Adipose tissue (tissue), 3 donors: Measurements from ENCODE around the gene OPN4. TPM values are rescaled to one million over a fixed set of nuclear protein-coding genes. Genes with fewer than 3 reads are reported as not detected.

Experiments used
- H3K27ac ChIP-seq: one replicate; pipeline ENCODE4 v1.5.1; 2013; ENCODE audit warnings: low read depth, low read length
- WGBS, 3 donors: extraction: QIAGEN DNeasy Blood & Tissue Kit; methylation state at CpG; one replicate each; pipeline ENCODE4 v1.1.7; 2013; 5-methylcytosine and 5-hydroxymethylcytosine counted together
- polyA plus RNA-seq, 3 donors: library from polyadenylated mRNA; stranded (reverse); fragments of 200-250 nt; gene quantifications; one replicate each; pipeline ENCODE4 v1.2.3, GENCODE V29; 2013
- donor health status: healthy with polysubstance abuse.
- donor health status: Bipolar disorder and iron deficiency.
- donor health status: healthy.

The OPN4 gene
- polyA plus RNA-seq, 3 donors, result 0.02 to 0.34 (median 0.18) TPM

- no peak overlapping the region for H3K27ac ChIP-seq
- 85 to 91% (median 88%) methylated on average over 8 of the region's 8 CpGs for WGBS, 3 donors
These were observed 53.9 kb downstream of the OPN4 start for GRCh38 chr10:86708068-86708782.

- H3K27ac ChIP-seq, result no peak overlapping the region
- WGBS, 3 donors, result 67 to 78% (median 68%) methylated on average over 5 of the region's 5 CpGs
These were observed 54.5 kb downstream of the OPN4 start for GRCh38 chr10:86708783-86709380.

DNA sequence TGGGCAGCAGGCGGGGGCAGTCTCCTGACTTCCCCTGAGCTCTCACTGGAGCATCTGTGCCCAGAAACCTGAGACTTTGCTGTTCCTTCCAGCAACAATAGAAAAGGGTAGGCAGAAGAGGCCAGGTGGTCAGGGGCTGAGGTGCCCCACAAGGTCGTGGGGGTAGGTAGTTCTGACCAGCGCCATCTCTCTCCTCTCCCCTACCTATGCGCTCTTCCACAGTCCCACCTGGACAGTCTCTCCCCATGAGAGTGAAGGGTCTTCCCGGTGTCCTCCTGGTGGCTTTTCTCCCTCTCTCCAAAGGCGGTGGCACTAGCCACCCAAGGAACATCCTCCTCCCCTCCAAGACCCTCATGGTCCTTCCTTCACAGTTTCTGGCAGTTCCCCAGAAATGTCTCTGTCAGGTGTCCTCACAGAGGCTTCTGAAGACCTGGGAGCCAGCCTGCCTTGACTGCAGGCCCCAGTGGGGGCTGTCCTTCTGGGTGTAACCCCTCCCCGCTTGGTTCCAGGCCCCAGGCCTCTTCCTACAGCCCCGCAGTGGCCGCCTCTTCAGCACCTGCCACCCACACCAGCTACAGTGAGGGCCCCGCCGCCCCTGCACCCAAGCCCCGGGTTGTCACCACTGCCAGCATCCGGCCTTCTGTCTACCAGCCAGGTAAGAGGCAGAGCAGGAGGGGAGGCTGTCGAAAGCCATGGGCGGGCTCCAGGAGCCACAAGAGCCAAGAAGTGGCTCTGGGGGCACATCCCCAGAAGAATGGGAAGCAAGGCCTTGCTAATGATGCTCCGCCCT is 55.2 kb downstream of the OPN4 start:
- 89 to 95% (median 93%) methylated on average over 16 of the region's 16 CpGs for whole genome bisulfite sequencing, 3 donors
- H3K27ac ChIP-seq, result no peak overlapping the region

DNA sequence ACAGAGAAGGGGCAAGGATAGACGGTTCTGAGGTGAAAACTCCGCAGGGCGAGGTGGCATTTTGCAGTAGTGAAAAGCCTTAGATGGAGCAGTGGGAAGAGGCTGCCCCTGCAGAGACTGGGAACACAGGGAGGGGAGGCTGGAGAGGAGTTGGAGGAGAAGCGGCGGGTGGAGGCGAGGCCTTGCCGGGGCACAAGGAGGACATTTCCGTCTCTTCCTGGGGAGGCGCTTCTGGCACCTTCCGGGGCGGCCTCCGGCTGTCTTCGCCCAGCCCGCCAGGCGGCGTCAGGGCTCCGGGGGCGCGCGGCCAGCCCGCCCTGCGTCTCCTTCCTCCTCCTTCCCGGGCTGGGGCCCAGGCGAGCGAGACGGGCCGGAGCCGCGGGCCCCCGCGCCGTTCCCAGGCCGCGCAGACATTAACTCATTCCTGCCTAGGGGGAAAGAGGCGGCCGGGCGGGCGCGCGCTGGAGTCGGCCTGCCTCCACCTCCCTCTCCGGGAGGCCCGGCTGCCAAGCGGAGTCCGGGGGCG is 56.7 kb downstream of the OPN4 start:
- no peak overlapping the region for H3K27ac ChIP-seq
- WGBS, 3 donors, result 3 to 8% (median 5%) methylated on average over 21 to 46 of the region's 46 CpGs

GRCh38 chr10:86711513-86712316 is 57.4 kb downstream of the OPN4 start:
- no peak overlapping the region for H3K27ac ChIP-seq
- 0 to 1% (median 0%) methylated on average over 73 to 82 of the region's 82 CpGs for WGBS, 3 donors

GRCh38 chr10:86712317-86712707 is 58.0 kb downstream of the OPN4 start:
- 43 to 48% (median 48%) methylated on average over 9 of the region's 9 CpGs for WGBS, 3 donors
- no peak overlapping the region for H3K27ac ChIP-seq

- WGBS, 3 donors, result 70 to 77% (median 74%) methylated on average over 6 of the region's 6 CpGs
- H3K27ac ChIP-seq, result no peak overlapping the region
These were observed 60.9 kb downstream of the OPN4 start for GRCh38 chr10:86715156-86715795.

GRCh38 chr10:86715836-86716235 is 61.5 kb downstream of the OPN4 start:
- 75 to 80% (median 76%) methylated on average over 5 of the region's 5 CpGs for WGBS, 3 donors
- no peak overlapping the region for H3K27ac ChIP-seq

Other genes with a start within 250 kb of the OPN4 start
- gene WAPL, start 132.8 kb upstream of the OPN4 start, polyA plus RNA-seq, result 10 to 100 TPM in 2 of 3 donors, 1 to 10 TPM in 1; 8.0 to 16.6 (median 14.3) TPM
- 10 to 100 TPM in 1 of 3 donors, 1 to 10 TPM in 1, under 1 TPM in 1; 0.63 to 11.6 (median 1.9) TPM for gene LDB3, start 14.0 kb downstream of the OPN4 start, polyA plus RNA-seq
- gene BMPR1A, start 102.1 kb downstream of the OPN4 start, polyA plus RNA-seq, result 10 to 100 TPM in 2 of 3 donors, 1 to 10 TPM in 1; 6.5 to 12.8 (median 12.3) TPM